C4-2B (cell line): ENCODE results near the gene BRIP1.

Source experiments
- ZFX ChIP-seq: fragments of 450-650 bp; IDR thresholded peaks from 2 replicates; pipeline ENCODE4 v1.6.1; 2017
- TF ChIP-seq, protein P1 (sequence below): fragments of 450-650 bp; conservative IDR thresholded peaks from 2 replicates; pipeline ENCODE4 v1.5.1; 2017; ENCODE audit warnings: mild to moderate bottlenecking

DNA sequence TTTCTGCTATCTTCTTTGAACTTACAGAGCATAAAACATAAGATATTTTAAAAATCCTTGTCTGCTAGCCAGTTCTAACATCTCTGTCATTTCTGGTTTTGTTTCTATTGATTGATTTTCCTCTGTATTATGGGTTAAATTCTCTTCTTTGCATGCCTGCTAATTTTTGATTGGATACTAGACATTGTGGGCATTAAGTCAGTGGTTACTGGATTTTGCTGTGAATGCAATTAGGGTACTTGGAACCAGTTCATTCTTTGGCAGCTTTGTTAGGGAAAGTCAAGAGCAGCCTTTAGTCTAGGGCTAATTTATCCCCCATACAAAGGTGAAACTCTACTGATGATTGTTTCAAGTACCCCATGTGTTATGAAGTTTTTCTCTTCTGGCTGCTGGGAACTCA, 145.3 kb downstream of the BRIP1 start:
- TF ChIP-seq, protein P1, sequence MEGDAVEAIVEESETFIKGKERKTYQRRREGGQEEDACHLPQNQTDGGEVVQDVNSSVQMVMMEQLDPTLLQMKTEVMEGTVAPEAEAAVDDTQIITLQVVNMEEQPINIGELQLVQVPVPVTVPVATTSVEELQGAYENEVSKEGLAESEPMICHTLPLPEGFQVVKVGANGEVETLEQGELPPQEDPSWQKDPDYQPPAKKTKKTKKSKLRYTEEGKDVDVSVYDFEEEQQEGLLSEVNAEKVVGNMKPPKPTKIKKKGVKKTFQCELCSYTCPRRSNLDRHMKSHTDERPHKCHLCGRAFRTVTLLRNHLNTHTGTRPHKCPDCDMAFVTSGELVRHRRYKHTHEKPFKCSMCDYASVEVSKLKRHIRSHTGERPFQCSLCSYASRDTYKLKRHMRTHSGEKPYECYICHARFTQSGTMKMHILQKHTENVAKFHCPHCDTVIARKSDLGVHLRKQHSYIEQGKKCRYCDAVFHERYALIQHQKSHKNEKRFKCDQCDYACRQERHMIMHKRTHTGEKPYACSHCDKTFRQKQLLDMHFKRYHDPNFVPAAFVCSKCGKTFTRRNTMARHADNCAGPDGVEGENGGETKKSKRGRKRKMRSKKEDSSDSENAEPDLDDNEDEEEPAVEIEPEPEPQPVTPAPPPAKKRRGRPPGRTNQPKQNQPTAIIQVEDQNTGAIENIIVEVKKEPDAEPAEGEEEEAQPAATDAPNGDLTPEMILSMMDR, result no peak
- TF ChIP-seq ZFX, result no peak
